NCI-H345 (cell line): Measurements from ENCODE around the gene DNAAF1.
"Not testable (repeated sequence)": the region's sequence is repeated elsewhere in the genome, so short reads cannot be mapped to it uniquely, and the experiment has no call there.

Experiments
- DNase-seq: peaks from one replicate; lab custom pipeline; 2025; lab: John Stamatoyannopoulos, UW

Gene DNAAF1

GRCh38 chr16:84212154-84212553 is 67.0 kb downstream of the DNAAF1 start:
- no peak for DNase-seq

GRCh38 chr16:84212631-84213030 is 67.5 kb downstream of the DNAAF1 start:
- no peak for DNase-seq

- DNase-seq: no peak
These were observed 69.5 kb downstream of the DNAAF1 start for GRCh38 chr16:84214451-84215066.

DNA sequence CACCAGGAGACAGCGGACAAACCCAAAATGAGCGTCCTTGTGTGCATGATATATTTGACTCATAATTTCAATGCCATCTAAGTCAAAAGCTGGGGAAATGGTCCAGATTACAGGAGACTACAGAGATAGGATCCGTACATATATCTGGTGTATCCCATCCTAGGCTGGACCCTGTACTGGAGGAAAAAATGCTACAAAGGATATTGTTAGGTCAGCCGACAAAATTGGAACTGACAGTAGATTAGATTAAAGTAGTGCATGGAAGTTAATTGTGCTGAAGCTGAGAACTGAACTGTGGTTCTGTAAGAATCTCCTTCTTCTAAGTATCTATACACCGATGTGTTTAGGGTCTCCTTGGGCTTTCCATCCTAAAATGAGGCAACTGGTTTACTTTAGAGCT is 70.4 kb downstream of the DNAAF1 start:
- no peak for DNase-seq

GRCh38 chr16:84216144-84216543 is 71.0 kb downstream of the DNAAF1 start:
- DNase-seq: not testable (repeated sequence)

GRCh38 chr16:84218176-84218823 is 73.2 kb downstream of the DNAAF1 start:
- DNase-seq: no peak

DNA sequence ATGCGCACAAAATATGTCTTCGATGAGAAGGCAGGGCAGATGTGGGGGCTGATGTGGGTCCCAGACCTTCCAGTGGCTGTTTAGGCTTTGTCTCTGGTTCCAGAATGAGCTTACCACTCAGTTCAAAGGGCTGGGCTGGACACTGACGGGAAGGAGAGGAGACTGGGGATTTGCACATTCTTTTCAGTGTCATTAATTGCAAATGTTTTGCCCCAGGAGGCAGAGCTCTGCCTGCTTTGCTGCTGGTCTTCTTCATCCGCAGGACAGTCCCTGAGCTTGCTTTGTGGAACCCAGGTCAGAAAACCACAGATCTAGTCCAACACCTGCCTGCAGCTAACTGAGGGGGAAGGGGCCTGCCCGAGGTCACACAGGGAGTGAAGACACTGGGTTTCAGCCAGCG is 73.8 kb downstream of the DNAAF1 start:
- no peak for DNase-seq

DNA sequence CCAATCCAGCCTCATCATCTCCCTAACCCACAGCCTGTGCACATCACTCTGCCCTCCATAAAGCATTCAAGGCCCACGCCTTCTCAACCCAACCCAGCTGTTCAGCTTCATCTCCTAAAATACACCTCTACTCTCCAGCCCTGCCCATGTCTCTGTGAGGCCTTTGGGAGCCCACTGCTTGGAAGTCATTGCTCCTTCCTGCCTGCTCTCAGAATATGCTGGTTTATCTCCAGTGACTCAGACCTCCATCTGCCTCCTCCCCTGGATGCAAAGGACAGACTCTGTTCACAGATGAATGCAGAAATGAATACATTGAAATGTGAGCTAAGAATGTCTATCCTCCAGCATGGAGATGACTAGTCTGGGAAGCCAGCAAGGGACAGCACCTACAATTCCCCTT is 75.7 kb downstream of the DNAAF1 start:
- DNase-seq: no peak

DNA sequence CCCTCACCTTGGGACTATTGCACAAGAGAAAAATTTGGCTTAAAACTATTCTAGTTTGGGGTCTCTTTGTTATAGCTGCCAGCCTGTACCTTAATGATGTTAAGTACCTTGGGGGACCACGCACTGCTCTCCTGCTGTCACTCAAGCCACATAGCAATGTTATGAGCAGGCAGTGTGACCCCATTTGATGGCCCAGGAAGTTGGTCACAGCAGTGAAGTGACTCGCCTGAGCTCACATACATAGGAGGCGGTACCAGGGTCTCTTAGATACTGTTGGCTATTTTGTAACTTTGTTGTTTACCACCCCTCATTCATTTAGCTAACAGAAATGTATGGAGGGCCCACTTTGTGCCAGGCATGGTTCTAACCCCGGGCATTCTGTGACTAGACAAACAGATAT is 78.3 kb downstream of the DNAAF1 start:
- DNase-seq: no peak

- no peak for DNase-seq
These were observed 79.4 kb downstream of the DNAAF1 start for GRCh38 chr16:84224554-84224953.

GRCh38 chr16:84225126-84225525 is 80.0 kb downstream of the DNAAF1 start:
- no peak for DNase-seq

- DNase-seq: no peak
These were observed 80.5 kb downstream of the DNAAF1 start for GRCh38 chr16:84225571-84225970.

GRCh38 chr16:84226026-84226425 is 80.9 kb downstream of the DNAAF1 start:
- DNase-seq: no peak
